HG02884 (cell line): ENCODE results near the gene AKNA.

Experiments
- ATAC-seq: cut with Tn5 transposase; IDR thresholded peaks from one replicate; pipeline ENCODE4 v1.9.1; 2021; ENCODE audit warnings: mild to moderate bottlenecking, moderate library complexity; ENCODE audit not compliant: unreplicated experiment

AKNA gene

GRCh38 chr9:114416290-114416689 lies 28.5 kb upstream of the AKNA start:
- no peak for ATAC-seq

- no peak for ATAC-seq
These were observed 26.6 kb upstream of the AKNA start for GRCh38 chr9:114414346-114414745.

GRCh38 chr9:114413861-114414301 lies 26.1 kb upstream of the AKNA start:
- ATAC-seq = no peak

GRCh38 chr9:114412048-114412683 lies 24.4 kb upstream of the AKNA start:
- no peak for ATAC-seq

- no peak for ATAC-seq
These were observed 23.7 kb upstream of the AKNA start for GRCh38 chr9:114411452-114411851.

GRCh38 chr9:114410910-114411309 lies 23.1 kb upstream of the AKNA start:
- no peak for ATAC-seq

- no peak for ATAC-seq
These were observed 22.1 kb upstream of the AKNA start for GRCh38 chr9:114409842-114410241.

GRCh38 chr9:114409103-114409780 lies 21.5 kb upstream of the AKNA start:
- no peak for ATAC-seq

- no peak for ATAC-seq
These were observed 20.9 kb upstream of the AKNA start for GRCh38 chr9:114408645-114409044.

- ATAC-seq = no peak
These were observed 20.1 kb upstream of the AKNA start for GRCh38 chr9:114407889-114408288.

GRCh38 chr9:114406441-114406840 lies 18.7 kb upstream of the AKNA start:
- no peak for ATAC-seq

- peak; percentile 90 for ATAC-seq
These were observed 17.7 kb upstream of the AKNA start for GRCh38 chr9:114405294-114406034.

- ATAC-seq = no peak
These were observed 16.7 kb upstream of the AKNA start for GRCh38 chr9:114404531-114404930.

- no peak for ATAC-seq
These were observed 15.5 kb upstream of the AKNA start for GRCh38 chr9:114403153-114403756.

GRCh38 chr9:114401344-114401743 lies 13.6 kb upstream of the AKNA start:
- no peak for ATAC-seq

GRCh38 chr9:114400772-114401171 lies 13.0 kb upstream of the AKNA start:
- no peak for ATAC-seq

GRCh38 chr9:114400219-114400618 lies 12.4 kb upstream of the AKNA start:
- ATAC-seq = no peak

GRCh38 chr9:114399381-114399780 lies 11.6 kb upstream of the AKNA start:
- ATAC-seq = no peak

- peak; percentile 76 for ATAC-seq
These were observed 10.2 kb upstream of the AKNA start for GRCh38 chr9:114397848-114398605.

- ATAC-seq = no peak
These were observed 9.6 kb upstream of the AKNA start for GRCh38 chr9:114397219-114397847.
